HG02870 (cell line): ENCODE data around the gene NBEAL1.
"Not testable (repeated sequence)": the region's sequence is repeated elsewhere in the genome, so short reads cannot be mapped to it uniquely, and the experiment has no call there.

ENCODE experiments used
- ATAC-seq: cut with Tn5 transposase; IDR thresholded peaks from one replicate; pipeline ENCODE4 v1.9.1; 2021; ENCODE audit warnings: mild to moderate bottlenecking, moderate library complexity; ENCODE audit not compliant: unreplicated experiment

Gene NBEAL1

DNA sequence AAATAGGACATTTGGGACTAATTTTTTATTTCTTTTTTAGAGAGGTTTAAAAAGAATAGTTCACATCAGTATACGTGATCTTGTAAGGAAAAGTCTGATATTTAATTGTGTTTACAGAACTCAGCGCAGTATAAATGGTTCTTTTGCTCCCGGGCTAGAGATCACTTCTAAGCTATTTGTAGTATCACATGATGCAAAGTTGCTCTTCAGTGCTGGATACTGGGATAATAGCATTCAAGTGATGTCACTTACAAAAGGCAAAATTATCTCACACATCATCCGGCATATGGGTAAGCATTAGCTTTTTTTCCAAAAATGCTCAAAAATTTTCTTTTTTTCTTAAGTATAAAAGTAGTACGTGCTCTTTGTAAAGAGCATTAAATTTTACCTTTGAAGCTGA lies 186.8 kb downstream of the NBEAL1 start:
- ATAC-seq: no peak

DNA sequence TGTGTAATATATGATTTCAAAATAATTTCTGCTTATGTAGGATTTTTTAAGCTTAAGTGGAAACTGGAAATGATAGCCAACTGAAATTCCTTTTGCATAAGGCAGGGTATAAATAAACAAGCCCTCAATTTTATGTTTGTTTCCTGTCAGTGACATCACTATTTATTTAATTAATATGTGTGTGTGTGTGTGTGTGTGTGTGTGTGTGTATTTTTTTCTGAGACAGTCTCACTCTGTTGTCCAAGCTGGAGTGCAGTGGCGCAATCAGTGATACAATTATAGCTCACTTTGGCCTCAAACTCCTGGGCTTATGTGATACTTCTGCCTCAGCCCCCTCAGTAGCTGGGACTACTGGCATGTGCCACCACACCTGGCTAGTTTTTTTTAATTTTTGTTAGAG lies 194.9 kb downstream of the NBEAL1 start:
- no peak for ATAC-seq

DNA sequence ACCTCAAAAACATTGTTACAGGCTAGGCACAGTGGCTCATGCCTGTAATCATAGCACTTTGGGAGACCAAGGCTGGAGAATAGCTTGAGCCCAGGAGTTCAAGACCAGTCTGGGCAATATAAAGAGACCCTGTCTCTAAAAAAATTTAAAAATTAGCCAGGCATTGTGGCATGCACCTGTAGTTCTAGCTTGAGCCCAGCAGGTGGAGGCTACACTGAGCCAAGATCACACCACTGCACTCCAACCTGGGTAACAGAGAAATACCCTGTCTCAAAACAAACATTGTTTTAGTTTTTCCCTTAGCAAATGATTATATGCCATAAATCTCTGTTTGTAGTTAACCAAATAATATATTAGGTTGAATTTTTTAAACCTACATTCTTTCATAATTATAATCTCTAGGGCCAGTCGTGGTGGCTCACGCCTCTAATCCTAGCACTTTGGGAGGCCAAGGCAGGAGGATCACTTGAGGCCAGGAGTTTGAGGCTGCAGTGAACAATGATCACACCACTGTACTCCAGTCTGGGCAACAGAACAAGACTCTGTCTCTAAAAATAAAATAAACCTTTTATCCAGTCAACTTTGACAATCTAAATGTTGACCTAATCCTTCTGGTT lies 210.9 kb downstream of the NBEAL1 start:
- no peak for ATAC-seq

DNA sequence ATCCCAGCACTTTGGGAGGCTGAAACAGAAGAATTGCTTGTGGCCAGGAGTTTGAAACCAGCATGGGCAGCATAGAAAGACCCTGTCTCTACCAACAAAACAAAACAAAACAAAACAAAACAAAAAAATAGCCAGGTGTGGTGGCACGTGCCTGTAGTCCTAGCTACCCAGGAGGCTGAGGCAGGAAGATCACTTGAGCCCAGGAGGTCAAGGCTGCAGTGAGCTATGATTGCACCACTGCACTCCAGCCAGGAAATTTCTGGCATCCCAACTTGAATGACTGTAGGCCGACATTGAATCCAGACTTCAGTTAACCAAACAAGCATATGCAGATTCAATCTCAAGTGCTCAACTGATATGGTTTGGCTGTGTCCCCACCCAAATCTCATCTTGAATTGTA lies 215.0 kb downstream of the NBEAL1 start:
- not testable (repeated sequence) for ATAC-seq

DNA sequence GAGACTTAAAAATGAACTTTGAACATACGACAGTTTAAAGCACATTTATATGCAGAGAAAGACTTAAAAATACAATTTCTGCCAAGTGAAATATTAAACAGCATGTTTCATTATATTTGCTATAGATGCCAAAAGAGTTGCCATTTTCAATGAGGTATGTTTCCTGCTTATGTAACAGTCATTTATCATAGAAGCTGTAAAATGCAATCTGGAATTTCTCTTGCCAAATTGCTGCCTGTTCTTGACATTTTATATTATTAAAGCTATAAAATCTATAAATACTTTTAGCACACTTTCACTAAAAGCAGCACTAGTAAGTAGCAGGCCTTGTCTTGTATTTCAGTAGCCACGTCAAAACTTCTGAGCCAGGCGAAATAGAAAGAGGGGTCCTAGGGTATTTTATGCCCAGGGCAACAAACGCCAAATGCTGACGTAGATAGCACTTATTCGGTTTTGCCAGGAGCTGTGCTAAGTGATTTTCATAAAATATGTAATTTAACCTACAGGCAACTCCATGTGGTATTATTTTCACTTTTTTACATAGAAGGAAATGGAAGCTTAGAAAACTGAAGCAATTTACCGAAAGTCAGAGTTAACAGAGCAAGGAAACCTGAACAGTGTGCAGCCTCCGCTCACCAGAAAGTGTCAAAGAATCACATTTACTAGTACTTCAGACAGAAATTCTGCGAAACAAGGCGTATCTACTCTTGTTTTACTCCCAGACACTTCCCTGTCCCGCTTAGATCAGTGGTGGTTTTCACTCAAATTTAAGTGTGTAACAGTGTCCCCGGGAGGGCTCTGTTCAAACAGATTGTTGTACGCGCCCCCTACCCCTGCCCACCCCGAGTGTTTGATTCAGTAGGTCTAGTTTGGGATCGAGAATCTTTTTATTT lies 222.9 kb downstream of the NBEAL1 start:
- no peak for ATAC-seq

DNA sequence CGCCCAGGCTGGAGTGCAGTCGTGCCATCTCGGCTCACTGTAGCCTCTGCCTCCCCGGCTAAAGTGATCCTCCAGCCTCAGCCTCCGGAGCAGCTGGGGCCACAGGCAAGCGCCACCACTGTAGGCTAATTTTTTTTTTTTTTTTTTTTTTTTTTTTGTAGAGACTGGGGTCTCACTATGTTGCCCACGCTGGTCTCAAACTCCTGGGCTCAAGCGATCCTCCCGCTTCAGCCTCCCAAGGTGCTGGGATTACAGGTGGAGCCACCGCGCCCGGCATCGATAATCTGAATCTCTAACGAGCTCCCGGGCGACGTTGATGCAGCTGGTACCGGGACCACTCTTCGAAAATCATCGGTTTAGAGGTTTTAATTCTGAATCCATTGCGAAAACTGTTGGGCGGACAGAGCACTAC lies 223.6 kb downstream of the NBEAL1 start:
- ATAC-seq: no peak

DNA sequence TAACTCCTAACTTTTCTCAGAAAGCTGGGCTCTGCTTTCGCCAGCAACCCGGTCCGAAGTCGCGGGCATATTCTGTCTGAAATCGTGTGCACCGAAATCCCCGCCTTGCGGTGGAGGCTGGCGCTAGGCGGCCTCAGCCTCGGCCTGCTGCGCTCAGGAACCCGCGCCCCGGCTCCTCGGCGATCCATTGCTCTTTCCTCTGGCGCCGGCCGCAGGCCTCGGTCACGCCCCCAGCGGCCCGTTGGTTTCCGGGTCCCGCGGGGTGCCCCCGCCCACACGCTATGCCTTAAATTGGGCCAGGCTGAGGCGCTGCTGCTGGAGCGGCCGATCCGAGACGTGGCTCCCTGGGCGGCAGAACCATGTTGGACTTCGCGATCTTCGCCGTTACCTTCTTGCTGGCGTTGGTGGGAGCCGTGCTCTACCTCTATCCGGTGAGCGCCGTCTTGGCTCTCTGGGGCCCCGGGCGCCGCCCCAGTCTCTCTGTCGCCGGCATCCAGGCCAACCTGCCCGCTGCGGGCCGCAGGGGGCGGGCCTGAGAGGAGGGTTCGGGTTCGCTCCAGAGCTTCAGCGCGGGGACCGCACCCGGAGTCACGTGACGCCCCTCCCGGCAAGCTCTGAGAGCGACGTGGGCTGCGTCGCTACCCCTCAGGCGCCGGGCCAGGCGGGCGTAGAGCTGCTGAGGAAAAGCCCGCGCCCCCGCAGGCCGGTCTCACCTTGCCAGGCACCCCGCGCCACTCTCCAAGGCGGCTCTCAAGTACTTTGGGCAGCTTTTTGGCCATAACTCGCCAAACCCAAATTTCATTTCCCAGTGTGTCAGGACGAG lies 224.2 kb downstream of the NBEAL1 start, which contains the start of gene CYP20A1:
TSS of gene CYP20A1 (plus strand) at position 315 of the 823 bp plus-strand sequence. CDS start at position 360, 45 bp downstream.
- ATAC-seq: peak; percentile 85

DNA sequence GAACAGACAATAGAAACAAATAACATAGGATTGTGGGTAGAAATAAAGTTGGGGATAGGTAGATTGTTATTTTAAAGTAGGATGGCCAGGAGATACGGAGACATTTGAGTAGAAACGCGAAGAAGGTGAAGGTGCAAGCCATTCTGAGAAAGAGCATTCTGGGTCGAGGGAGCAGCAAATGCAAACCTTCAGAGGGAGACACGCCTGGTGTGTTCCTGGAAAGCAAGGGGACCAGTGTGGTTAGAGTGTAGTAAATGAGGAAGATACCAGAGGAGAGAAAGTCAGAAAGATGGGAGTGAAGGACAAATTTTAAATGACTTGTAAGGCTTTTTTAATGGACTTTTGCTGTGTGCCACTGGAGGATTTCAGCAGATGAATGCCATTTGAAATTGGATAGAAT lies 225.8 kb downstream of the NBEAL1 start:
- no peak for ATAC-seq

DNA sequence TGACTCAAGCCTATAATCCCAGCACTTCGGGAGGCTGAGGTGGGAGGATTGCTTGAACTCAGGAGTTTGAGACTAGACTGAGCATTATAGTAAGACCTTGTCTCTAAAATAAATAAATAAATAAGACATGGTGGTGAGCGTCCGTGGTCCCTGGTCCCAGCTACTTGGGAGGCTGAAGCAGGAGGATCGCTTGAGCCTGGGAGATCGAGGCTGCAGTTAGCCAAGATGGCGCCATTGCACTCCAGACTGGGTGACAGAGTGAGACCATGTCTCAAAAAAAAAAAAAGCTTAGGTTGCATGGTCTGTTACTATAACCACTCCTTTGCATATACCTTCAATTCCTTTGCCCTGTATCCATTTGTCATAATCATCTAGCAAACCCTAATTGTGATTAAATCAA lies 227.8 kb downstream of the NBEAL1 start:
- no peak for ATAC-seq

DNA sequence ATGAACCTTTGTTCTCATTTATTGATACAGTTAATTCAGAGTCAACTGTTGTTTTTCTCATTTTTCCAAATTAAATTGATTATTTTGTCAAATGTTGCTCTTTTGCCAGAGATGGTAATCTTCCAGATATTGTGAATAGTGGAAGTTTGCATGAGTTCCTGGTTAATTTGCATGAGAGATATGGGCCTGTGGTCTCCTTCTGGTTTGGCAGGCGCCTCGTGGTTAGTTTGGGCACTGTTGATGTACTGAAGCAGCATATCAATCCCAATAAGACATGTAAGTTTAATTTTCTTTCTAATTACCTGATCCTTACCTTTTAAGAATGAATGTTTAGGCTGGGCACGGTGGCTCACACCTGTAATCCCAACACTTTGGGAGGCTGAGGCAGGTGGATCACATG lies 232.0 kb downstream of the NBEAL1 start:
- ATAC-seq: no peak

DNA sequence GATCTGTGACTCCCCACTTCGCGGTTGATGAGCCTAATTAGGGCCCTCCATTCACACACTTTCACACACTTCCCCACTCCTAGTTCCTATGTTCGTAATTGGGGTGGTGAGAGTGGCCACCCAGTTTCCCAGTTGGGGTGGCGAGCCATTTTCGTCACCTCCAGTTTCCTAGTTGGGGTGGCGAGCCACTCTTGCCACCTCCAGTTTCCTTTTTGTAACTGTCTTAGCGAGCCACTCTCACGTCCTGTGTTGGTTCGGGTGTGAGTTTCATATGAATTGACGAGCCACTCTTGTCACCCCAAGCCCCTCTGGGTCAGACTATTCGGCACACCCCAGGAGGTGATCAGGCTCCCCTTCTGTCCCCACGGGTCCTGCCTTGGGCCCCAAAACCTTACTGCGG lies 238.1 kb downstream of the NBEAL1 start:
- no peak for ATAC-seq

DNA sequence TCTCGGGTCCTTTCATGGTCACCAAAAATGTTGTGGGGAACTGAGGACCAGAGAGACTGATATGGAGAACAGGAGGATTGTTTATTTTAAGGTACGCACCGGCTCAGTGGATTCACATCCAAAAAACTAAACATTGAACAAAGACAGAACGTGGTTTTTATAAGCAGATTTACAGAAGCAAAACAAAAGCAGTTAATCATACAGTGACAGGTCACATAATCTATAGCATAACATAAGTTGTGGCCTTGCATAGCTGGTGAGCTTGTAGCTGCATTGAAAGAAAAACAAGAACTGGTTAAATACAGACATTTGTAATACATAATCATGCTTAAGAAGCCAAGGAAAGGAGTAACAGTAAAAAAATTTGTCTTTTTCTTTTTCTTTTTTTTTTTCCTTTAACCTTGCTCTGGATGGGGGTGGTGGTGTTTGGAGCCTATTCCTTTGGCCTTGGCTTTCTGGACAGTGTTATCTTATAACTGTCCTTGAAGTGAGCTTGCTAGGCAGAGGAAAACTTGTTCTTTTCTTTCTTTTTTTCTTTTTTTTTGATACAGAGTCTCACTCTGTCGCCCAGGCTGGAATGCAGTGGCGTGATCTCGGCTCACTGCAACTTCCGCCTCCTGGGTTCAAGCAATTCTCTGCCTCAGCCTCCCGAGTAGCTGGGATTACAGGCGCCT lies 238.9 kb downstream of the NBEAL1 start:
- not testable (repeated sequence) for ATAC-seq

DNA sequence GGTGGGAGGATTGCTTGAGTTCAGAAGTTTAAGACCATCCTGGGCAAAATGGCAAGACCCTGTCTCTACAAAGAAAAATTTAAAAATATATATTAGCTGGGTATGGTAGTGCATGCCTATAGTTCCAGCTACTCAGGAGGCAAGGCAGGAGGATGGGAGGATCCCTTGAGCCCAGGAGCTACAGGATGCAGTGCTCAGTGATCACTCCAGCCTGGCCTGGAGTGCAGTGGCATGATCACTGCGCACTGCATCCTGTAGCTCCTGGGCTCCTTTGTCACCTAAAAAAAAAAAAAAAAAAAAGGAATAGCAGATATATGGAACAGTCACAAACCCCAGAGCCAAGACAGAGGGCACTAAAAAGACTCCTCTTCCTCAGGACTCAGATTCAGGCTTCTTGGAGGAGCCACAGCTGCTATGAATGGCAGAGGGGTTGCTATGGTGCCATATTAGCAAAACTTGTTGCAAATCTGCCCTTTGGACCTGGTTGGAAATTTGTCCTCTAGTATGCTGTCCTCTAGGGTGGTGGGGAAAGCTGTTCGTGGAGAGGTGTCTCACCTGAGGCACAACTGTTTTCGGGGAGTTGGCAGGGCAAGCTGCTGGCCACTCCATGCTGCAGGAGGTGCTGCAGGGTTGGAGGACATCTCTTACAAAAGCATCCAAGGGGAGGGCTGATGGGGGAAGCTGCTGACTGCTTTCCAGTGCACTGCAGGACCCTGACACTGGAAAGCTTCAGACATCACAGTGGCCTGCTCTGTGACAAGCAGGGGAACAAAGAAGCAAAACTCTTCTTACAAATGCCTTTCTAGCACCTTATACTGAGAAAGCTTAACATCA lies 246.9 kb downstream of the NBEAL1 start:
- ATAC-seq: no peak
